Kidney (tissue), 14 donors: ENCODE data around the gene CCNJL. TPM values are rescaled to one million over a fixed set of nuclear protein-coding genes. Genes with fewer than 3 reads are reported as not detected.

Experiments used
- DNase-seq, 5 donors: peaks; one replicate each; pipeline ENCODE4 v3.0.0-alpha.2; 2013 to 2020
- FAIRE-seq: peaks from 2 replicates; lab custom pipeline; 2012; peaks lifted over from hg19 to GRCh38; lab: Jason Lieb, UNC
- H3K27ac ChIP-seq, 2 donors: one replicate each; pipeline ENCODE4 v1.7.0; 2013; ENCODE audit warnings: low read depth in 2 of 2, low read length in 2 of 2, inconsistent platforms in 1 of 2
- H3K27me3 ChIP-seq: one replicate; pipeline ENCODE4 v1.7.1; 2013; ENCODE audit warnings: low read length, inconsistent platforms; ENCODE audit not compliant: control insufficient read depth, insufficient read depth
- H3K36me3 ChIP-seq, 3 donors: one replicate each; pipeline versions ENCODE4 v1.7.0 to v1.7.1; 2013; ENCODE audit warnings: low read length in 3 of 3, control low read depth in 1 of 3, inconsistent platforms in 1 of 3; ENCODE audit not compliant: insufficient read depth in 3 of 3, control insufficient read depth in 2 of 3
- H3K4me1 ChIP-seq, 3 donors: one replicate each; pipeline versions ENCODE4 v1.7.0 to v1.7.1; 2013; ENCODE audit warnings: low read length in 3 of 3, inconsistent platforms in 1 of 3, low read depth in 1 of 3; ENCODE audit not compliant: control insufficient read depth in 2 of 3, insufficient read depth in 2 of 3
- H3K4me3 ChIP-seq, 3 donors: one replicate each; pipeline versions ENCODE4 v1.7.0 to v1.8.1; 2013; ENCODE audit warnings: low read length in 3 of 3, control low read depth in 1 of 3, inconsistent platforms in 1 of 3
- H3K9ac ChIP-seq, 3 donors: one replicate each; pipeline versions ENCODE4 v1.7.0 to v1.7.1; 2013; ENCODE audit warnings: low read length in 3 of 3, control low read depth in 1 of 3, inconsistent platforms in 1 of 3
- H3K9me3 ChIP-seq, 3 donors: one replicate each; pipeline versions ENCODE4 v1.7.0 to v1.7.1; 2013; ENCODE audit warnings: low read length in 3 of 3, control low read depth in 1 of 3, inconsistent platforms in 1 of 3; ENCODE audit not compliant: control insufficient read depth in 2 of 3, insufficient read depth in 1 of 3
- CTCF ChIP-seq: IDR thresholded peaks from 3 replicates; pipeline ENCODE4 v1.5.1; 2012; ENCODE audit warnings: mild to moderate bottlenecking, moderate library complexity, borderline replicate concordance; ENCODE audit not compliant: insufficient read depth; ENCODE audit errors: extremely low read depth
- intact Hi-C: fragments of 100-400 bp; cut with DNase I; formaldehyde crosslinking; loops from one replicate; pipeline ENCODE4 v1.11.1; 2022
- polyA plus RNA-seq: library from polyadenylated mRNA; stranded (reverse); fragments of 350-450 nt; fragmentation: Illumina TruSeq; extraction: RNeasy Lipid Tissue Mini Kit (QIAGEN cat#74804); gene quantifications from one replicate; pipeline ENCODE4 v1.2.3, GENCODE V29; 2014; ENCODE audit warnings: low read depth, low replicate concordance; ENCODE audit not compliant: insufficient read depth
- total RNA-seq: library from RNA; stranded (reverse); fragmentation: NEBNext Ultra II Directional; extraction: Animal tissue kit (Norgen Biotek cat#: 25700); gene quantifications from one replicate; pipeline ENCODE4 v1.2.1, GENCODE V29; 2021
- donor health status: control.
- donor health status: control.
- donor health status: control.
- donor health status: control.
- donor health status: control.
- donor health status: DM: yes; HTN: yes; CAD: no.
- donor health status: Normal renal cell carcinoma (clear cell type).

Gene CCNJL
- total and polyA plus RNA-seq, 2 donors from 2014 or later, result 1.6 to 3.8 TPM

- Histone ChIP-seq H3K36me3 (no peaks in the 10 kb centered on the region), H3K27me3 (no peaks in the 10 kb centered on the region), H3K9ac (no peak overlapping the region), H3K9me3 (no peaks in the 10 kb centered on the region), H3K4me1 (no peaks in the 10 kb centered on the region), H3K4me3 (no peak overlapping the region), H3K27ac (no peak overlapping the region)
- no peak for TF ChIP-seq CTCF
- FAIRE-seq, result no peak
- intact Hi-C loops, result no loop called here
- no peak for DNase-seq
Measured at GRCh38 chr5:160227012-160227411, 85.4 kb downstream of the CCNJL start.

GRCh38 chr5:160221082-160221481, 91.3 kb downstream of the CCNJL start:
- TF ChIP-seq CTCF, result no peak
- no peak overlapping the region for H3K4me3 ChIP-seq
- FAIRE-seq, result no peak

GRCh38 chr5:160219356-160219755, 93.0 kb downstream of the CCNJL start:
- no peaks in the 10 kb centered on the region for H3K27me3 ChIP-seq
- intact Hi-C loops, result no loop called here
- no peak overlapping the region for H3K4me3 ChIP-seq
- no peak for FAIRE-seq
- H3K9ac ChIP-seq, result no peak overlapping the region
- no peak overlapping the region for H3K27ac ChIP-seq
- H3K36me3 ChIP-seq, result no peaks in the 10 kb centered on the region
- no peak for TF ChIP-seq CTCF
- no peaks in the 10 kb centered on the region for H3K9me3 ChIP-seq
- no peak for DNase-seq
- H3K4me1 ChIP-seq, result no peaks in the 10 kb centered on the region

More at GRCh38 chr5:160221082-160221481, 91.3 kb downstream of the CCNJL start:
- Histone ChIP-seq H3K9ac (no peak overlapping the region), H3K27me3 (no peaks in the 10 kb centered on the region), H3K4me1 (no peaks in the 10 kb centered on the region), H3K36me3 (no peaks in the 10 kb centered on the region), H3K9me3 (no peaks in the 10 kb centered on the region), H3K27ac (no peak overlapping the region)
- intact Hi-C loops, result no loop called here
- DNase-seq, result no peak

GRCh38 chr5:160213537-160213936, 98.8 kb downstream of the CCNJL start:
- Histone ChIP-seq H3K27ac (no peak overlapping the region), H3K4me1 (no peaks in the 10 kb centered on the region), H3K9ac (no peak overlapping the region), H3K36me3 (no peaks in the 10 kb centered on the region), H3K9me3 (no peaks in the 10 kb centered on the region), H3K4me3 (no peak overlapping the region), H3K27me3 (no peaks in the 10 kb centered on the region)
- FAIRE-seq (no peak), DNase-seq (no peak)
- no peak for TF ChIP-seq CTCF
- intact Hi-C loops, result no loop called here
